GM10266 (cell line): ENCODE results near the gene MCM7.

ENCODE experiments used
- DNase-seq: peaks from one replicate; pipeline ENCODE4 v3.0.0; 2012; ENCODE audit errors: extremely low spot score
- TF ChIP-seq, protein P1 (sequence below): IDR thresholded peaks from 2 replicates; pipeline ENCODE4 v1.5.1; 2012; ENCODE audit warnings: mild to moderate bottlenecking, low read depth; ENCODE audit not compliant: control insufficient read depth, insufficient read depth; ENCODE audit errors: missing control alignments

Gene MCM7

DNA sequence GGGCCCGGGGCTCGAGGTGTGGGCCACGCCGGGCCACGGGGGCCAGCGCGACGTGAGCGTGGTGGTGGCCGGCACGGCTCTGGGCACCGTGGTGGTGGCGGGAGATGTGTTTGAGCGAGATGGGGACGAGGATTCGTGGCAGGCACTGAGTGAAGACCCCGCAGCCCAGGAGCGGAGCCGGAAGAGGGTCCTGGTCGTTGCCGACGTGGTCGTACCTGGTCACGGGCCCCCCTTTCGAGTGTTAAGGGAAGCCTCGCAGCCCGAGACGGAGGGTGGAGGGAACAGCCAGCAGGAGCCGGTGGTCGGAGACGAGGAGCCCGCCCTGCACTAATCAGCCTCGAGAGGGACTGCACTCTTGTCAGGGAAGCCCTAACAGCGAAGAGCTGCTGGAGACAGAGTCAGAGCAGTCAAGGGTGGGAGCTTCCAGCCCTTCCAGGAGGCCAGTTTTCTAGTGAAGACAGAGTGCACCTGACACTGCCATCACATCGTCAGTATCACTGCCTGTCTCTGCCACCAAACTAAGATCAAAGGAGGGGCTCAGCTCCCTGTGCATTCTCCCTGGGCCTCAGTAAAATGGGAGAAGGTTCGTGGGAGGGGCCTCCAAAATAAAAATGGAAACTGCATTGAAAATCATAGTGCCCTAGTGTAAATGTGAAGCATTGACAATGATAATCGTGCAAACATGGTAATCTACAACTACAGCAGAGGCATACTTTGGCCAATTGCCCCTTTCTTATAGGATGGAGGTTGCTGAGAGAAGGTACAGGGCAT is 26.9 kb upstream of the MCM7 start:
- TF ChIP-seq, protein P1, sequence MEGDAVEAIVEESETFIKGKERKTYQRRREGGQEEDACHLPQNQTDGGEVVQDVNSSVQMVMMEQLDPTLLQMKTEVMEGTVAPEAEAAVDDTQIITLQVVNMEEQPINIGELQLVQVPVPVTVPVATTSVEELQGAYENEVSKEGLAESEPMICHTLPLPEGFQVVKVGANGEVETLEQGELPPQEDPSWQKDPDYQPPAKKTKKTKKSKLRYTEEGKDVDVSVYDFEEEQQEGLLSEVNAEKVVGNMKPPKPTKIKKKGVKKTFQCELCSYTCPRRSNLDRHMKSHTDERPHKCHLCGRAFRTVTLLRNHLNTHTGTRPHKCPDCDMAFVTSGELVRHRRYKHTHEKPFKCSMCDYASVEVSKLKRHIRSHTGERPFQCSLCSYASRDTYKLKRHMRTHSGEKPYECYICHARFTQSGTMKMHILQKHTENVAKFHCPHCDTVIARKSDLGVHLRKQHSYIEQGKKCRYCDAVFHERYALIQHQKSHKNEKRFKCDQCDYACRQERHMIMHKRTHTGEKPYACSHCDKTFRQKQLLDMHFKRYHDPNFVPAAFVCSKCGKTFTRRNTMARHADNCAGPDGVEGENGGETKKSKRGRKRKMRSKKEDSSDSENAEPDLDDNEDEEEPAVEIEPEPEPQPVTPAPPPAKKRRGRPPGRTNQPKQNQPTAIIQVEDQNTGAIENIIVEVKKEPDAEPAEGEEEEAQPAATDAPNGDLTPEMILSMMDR, result no peak
- DNase-seq, result peak; percentile 40

DNA sequence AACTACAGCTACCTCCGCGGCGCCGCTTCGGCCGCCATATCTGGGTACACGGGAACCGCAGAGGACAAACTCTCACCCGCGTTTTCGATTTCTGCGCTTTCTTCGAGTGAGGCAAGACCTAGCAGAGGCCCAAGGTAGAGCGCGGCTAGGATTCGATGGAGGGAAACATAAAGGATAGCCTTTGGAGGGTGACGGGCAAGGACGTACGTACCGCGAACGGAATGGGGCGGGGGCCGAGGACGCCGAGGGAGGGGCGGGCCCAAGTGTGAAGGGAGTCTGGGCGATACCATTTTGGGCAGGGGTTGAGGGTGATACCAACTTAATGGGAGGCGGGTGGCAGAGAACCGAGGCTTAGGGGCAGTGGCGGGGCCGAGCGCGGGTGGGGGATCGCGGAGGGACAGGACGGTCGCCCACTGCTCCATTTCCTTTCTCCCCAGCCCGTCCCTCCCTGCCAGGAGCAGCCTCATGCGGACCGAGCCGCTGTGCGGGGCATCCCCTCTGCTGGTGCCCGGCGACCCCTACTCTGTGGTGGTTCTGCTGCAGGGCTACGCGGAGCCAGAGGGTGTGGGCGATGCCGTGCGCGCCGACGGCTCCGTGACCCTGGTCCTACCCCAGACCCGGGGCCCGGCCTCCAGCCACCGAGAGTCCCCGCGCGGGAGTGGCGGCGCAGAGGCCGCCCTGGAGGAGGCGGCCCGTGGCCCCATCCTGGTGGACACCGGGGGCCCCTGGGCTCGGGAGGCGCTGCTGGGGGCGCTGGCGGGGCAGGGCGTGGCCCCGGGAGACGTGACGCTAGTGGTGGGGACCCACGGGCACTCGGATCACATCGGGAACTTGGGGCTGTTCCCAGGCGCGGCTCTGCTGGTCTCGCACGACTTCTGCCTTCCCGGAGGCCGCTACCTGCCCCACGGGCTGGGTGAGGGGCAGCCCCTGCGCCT is 26.0 kb upstream of the MCM7 start, which contains the start of gene MBLAC1:
TSS of gene MBLAC1 (plus strand) at position 37 of the 935 bp plus-strand sequence. CDS start at position 466, 429 bp downstream.
- TF ChIP-seq, protein P1, result no peak
- DNase-seq, result peak; percentile 92

DNA sequence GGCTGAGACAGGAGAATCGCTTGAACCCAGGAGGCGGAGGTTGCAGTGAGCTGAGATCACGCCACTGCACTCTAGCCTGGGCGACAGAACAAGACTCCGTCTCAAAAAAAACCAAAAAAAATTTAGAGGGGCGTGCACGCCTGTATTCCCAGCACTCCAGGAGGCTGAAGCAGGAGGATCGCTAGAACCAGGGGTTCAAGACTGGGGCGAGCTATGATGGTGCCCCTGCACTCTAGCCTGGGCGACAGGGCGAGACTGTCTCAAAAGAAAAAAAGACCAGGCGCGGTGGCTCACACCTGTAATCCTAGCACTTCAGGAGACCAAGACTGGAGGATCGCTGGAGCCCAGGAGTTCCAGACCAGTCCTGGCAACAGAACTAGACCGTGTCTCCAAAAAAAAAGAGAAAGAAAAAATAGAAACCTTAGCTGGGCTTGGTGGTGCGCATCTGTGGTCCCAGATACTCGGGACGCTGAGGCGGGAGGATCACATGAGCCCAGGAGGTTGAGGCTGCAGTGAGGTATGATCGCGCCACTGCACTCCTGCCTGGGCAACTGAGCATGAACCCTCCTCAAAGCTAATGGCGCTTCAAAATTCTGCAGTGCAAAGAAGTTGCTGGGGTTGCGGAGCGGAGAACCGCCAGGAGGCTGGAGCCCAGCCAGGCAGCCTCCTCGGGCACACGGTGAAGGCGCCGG is 25.2 kb upstream of the MCM7 start:
- DNase-seq, result no peak
- TF ChIP-seq, protein P1, result no peak

DNA sequence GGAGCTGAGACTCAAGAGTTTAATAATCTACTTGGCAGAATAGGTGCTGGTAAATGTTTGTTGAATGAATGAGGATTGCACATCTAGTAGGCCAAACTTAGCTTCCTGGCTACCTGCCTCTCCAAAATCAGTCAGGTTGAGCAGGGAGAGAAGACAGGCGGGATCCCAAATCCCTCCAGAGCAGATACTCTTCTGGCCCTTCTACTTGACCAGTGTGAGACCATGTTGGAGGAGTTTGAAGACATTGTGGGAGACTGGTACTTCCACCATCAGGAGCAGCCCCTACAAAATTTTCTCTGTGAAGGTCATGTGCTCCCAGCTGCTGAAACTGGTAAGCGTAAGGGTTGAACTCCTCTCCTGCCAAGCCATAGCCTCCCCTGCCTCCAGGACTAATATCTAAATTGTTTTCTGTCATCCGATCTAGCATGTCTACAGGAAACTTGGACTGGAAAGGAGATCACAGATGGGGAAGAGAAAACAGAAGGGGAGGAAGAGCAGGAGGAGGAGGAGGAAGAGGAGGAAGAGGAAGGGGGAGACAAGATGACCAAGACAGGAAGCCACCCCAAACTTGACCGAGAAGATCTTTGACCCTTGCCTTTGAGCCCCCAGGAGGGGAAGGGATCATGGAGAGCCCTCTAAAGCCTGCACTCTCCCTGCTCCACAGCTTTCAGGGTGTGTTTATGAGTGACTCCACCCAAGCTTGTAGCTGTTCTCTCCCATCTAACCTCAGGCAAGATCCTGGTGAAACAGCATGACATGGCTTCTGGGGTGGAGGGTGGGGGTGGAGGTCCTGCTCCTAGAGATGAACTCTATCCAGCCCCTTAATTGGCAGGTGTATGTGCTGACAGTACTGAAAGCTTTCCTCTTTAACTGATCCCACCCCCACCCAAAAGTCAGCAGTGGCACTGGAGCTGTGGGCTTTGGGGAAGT is 23.4 kb upstream of the MCM7 start:
- TF ChIP-seq, protein P1, result no peak
- DNase-seq, result no peak

DNA sequence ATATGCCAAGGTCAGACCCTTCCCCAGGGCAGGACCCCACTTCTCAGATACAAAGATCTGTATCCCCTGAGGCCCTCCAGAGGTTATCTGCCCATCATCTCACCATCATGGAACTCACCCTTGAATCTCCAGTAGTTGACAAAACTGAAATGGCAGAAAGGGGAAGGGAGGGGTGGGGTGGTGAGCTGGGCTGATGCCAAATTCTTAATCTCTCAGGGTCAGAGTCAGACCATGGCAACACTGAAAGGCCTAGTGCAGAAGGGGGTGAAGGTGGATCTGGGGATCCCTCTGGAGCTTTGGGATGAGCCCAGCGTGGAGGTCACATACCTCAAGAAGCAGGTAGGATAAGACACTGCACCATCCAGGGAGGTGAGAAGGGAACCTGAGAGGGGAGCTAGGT is 21.4 kb upstream of the MCM7 start:
- TF ChIP-seq, protein P1, result no peak
- DNase-seq, result no peak

DNA sequence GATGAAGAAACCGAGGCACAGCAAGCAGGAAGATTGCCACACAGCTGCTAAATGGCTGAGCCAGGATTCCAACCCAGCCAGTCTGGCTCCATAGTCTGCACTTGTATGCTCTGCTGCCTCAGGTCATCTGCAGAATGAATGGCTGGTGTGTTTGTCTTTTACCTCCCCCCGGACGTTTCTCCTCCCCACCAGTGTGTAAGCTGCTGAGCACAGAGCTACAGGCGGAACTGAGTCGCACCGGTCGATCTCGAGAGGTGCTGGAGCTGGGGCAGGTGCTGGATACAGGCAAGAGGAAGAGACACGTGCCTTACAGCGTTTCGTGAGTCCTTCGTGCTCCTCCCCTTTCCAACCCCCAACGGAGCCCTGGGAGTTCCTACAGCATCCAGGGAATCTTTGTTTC is 20.9 kb upstream of the MCM7 start:
- DNase-seq, result no peak
- TF ChIP-seq, protein P1, result no peak
